OCI-LY7 (cell line): ENCODE results near the gene PHF10. TPM values are rescaled to one million over a fixed set of nuclear protein-coding genes. Genes with fewer than 3 reads are reported as not detected.

Experiments used
- BruUV-seq: library from RNA; stranded (reverse); fragments of 400-500 nt; replicated peaks from 2 replicates; lab custom pipeline; 2021; lab: Mats Ljungman, UMichigan
- CTCF ChIA-PET: fragments of 300-600 bp; sonication (Branson Sonifier 250); formaldehyde crosslinking; loops from one replicate; lab custom pipeline; 2022; ENCODE audit warnings: antibody characterized with exemption; ENCODE audit not compliant: unreplicated experiment; lab: Charles Lee
- POLR2A ChIA-PET: fragments of 300-600 bp; sonication (Branson Sonifier 250); formaldehyde crosslinking; loops from one replicate; lab custom pipeline; 2022; ENCODE audit warnings: antibody characterized with exemption; lab: Charles Lee
- DNase-seq: peaks from one replicate; pipeline ENCODE4 v3.0.0-alpha.2; 2015; ENCODE audit warnings: low spot score
- H2AFZ ChIP-seq: fragments of 200-600 bp; sonication (generic), shearing (Covaris generic); 2 replicates; pipeline ENCODE4 v1.6.1; 2014; ENCODE audit warnings: mild to moderate bottlenecking, antibody characterized with exemption, low read length, moderate library complexity
- H3K27ac ChIP-seq: fragments of 200-600 bp; sonication (generic); 2 replicates; pipeline ENCODE4 v1.5.1; 2014; ENCODE audit warnings: mixed run types, low read depth, mild to moderate bottlenecking, moderate library complexity, low read length, inconsistent platforms; ENCODE audit not compliant: poor library complexity, severe bottlenecking
- H3K36me3 ChIP-seq: fragments of 200-600 bp; sonication (generic); 2 replicates; pipeline ENCODE4 v1.6.1; 2014; ENCODE audit warnings: mild to moderate bottlenecking, antibody characterized with exemption, low read length, moderate library complexity, mixed read lengths; ENCODE audit not compliant: insufficient read depth
- H3K4me1 ChIP-seq: fragments of 200-600 bp; sonication (generic); 2 replicates; pipeline ENCODE4 v1.5.1; 2014; ENCODE audit warnings: mild to moderate bottlenecking, low read length; ENCODE audit not compliant: insufficient read depth, poor library complexity, severe bottlenecking
- H3K4me2 ChIP-seq: fragments of 200-600 bp; sonication (generic); 2 replicates; pipeline ENCODE4 v1.6.1; 2014; ENCODE audit warnings: mild to moderate bottlenecking, low read length
- H3K4me3 ChIP-seq: fragments of 200-600 bp; sonication (generic); 2 replicates; pipeline ENCODE4 v1.5.1; 2014; ENCODE audit warnings: mild to moderate bottlenecking, low read depth, low read length; ENCODE audit not compliant: poor library complexity, severe bottlenecking
- H3K79me2 ChIP-seq: fragments of 200-600 bp; sonication (generic); 2 replicates; pipeline ENCODE4 v1.6.1; 2016; ENCODE audit warnings: low read depth, mild to moderate bottlenecking, low read length, moderate library complexity, mixed read lengths; ENCODE audit not compliant: insufficient read depth
- H3K9me2 ChIP-seq: fragments of 200-600 bp; sonication (generic); 2 replicates; pipeline ENCODE4 v1.6.1; 2016; ENCODE audit warnings: mild to moderate bottlenecking, low read length, mixed read lengths; ENCODE audit not compliant: insufficient read depth
- H3K9me3 ChIP-seq: fragments of 200-600 bp; sonication (generic); 2 replicates; pipeline ENCODE4 v1.6.1; 2014; ENCODE audit warnings: mild to moderate bottlenecking, mixed run types, low read length, mixed read lengths
- H4K20me1 ChIP-seq: fragments of 200-600 bp; sonication (generic); 2 replicates; pipeline ENCODE4 v1.6.1; 2014; ENCODE audit warnings: mild to moderate bottlenecking, antibody characterized with exemption, low read length, moderate library complexity, mixed read lengths; ENCODE audit not compliant: insufficient read depth
- CTCF ChIP-seq: fragments of 200-600 bp; sonication (generic); conservative IDR thresholded peaks from 2 replicates; pipeline ENCODE4 v1.5.1; 2014; ENCODE audit warnings: mild to moderate bottlenecking, antibody characterized with exemption, low read length, moderate library complexity, mixed read lengths
- EZH2phosphoT487 ChIP-seq: fragments of 200-600 bp; sonication (generic); IDR thresholded peaks from 2 replicates; pipeline ENCODE4 v1.6.1; 2018; ENCODE audit warnings: low read depth, borderline replicate concordance, mild to moderate bottlenecking, mixed run types, antibody characterized with exemption, low read length, moderate library complexity, mixed read lengths
- intact Hi-C: fragments of 100-400 bp; cut with micrococcal nuclease; formaldehyde crosslinking; loops from one replicate; pipeline ENCODE4 v1.10.0; 2022; ENCODE audit not compliant: unreplicated experiment
- total RNA-seq, 2 experiments: library from RNA; depleted of rRNA in 1 of 2; stranded (reverse); fragments of >200 nt in 1 of 2; shearing (Covaris generic) in 1 of 2; gene quantifications; 2 replicates each; pipeline ENCODE4 v1.2.3, GENCODE V29; 2014 to 2022

The PHF10 gene
- total RNA-seq, 2 experiments from 2014 or later: 42.5 to 74.1 TPM

GRCh38 chr6:169720207-169720855 lies 4.0 kb downstream of the PHF10 start:
- Histone ChIP-seq H3K9me2 (no peaks in the 10 kb centered on the region), H4K20me1 (peaks cover 22% of the 10 kb centered on the region), H3K79me2 (peaks cover 66% of the 10 kb centered on the region), H3K9me3 (no peaks in the 10 kb centered on the region), H3K27ac (no peak overlapping the region), H2AFZ (no peak overlapping the region), H3K36me3 (peaks cover 48% of the 10 kb centered on the region), H3K4me2 (no peak overlapping the region), H3K4me1 (peaks cover 20% of the 10 kb centered on the region), H3K4me3 (no peak overlapping the region)
- BruUV-seq: no TSS peak
- DNase-seq: no peak
- peak; percentile 51 for TF ChIP-seq CTCF
- TF ChIP-seq EZH2phosphoT487: no peak
- POLR2A ChIA-PET: interaction anchor here (3.5 to 4.0 kb wide), 2 partner anchors 11 to 15 kb away, joined by 23 to 28 read pairs; no protein-coding TSS in a partner anchor
- intact Hi-C loops: no loop called here
- CTCF ChIA-PET: no interaction called here

- intact Hi-C loops: no loop called here
- Histone ChIP-seq H3K4me3 (no peak overlapping the region), H3K36me3 (peaks cover 60% of the 10 kb centered on the region), H3K9me2 (no peaks in the 10 kb centered on the region), H4K20me1 (peaks cover 22% of the 10 kb centered on the region), H3K4me2 (no peak overlapping the region), H3K4me1 (peaks cover 15% of the 10 kb centered on the region), H3K27ac (no peak overlapping the region), H3K79me2 (peaks cover 66% of the 10 kb centered on the region), H3K9me3 (no peaks in the 10 kb centered on the region), H2AFZ (no peak overlapping the region)
- TF ChIP-seq EZH2phosphoT487: no peak
- TF ChIP-seq CTCF: no peak
- ChIA-PET CTCF (no interaction called here), POLR2A (interaction anchor here (1.4 to 4.0 kb wide), 3 partner anchors 10 to 54 kb away, joined by 3 to 28 read pairs (median 23); no protein-coding TSS in a partner anchor)
- no peak for DNase-seq
- BruUV-seq: no TSS peak
Measured at GRCh38 chr6:169719117-169719516, 5.2 kb downstream of the PHF10 start.

- intact Hi-C loops: no loop called here
- peaks cover 29% of the 10 kb centered on the region for H3K79me2 ChIP-seq
Measured at GRCh38 chr6:169714595-169714994, 9.7 kb downstream of the PHF10 start.

More at GRCh38 chr6:169714595-169714994, 9.7 kb downstream of the PHF10 start:
- peaks cover 8% of the 10 kb centered on the region; the same call in 1 of the 2 replicates for H4K20me1 ChIP-seq
- no peak for TF ChIP-seq EZH2phosphoT487
- TF ChIP-seq CTCF: no peak
- no peak overlapping the region for H3K27ac ChIP-seq
- DNase-seq: no peak
- peaks cover 92% of the 10 kb centered on the region for H3K36me3 ChIP-seq
- no peak overlapping the region for H3K4me2 ChIP-seq
- H3K9me2 ChIP-seq: no peaks in the 10 kb centered on the region
- no TSS peak for BruUV-seq
- H3K4me1 ChIP-seq: peaks cover 6% of the 10 kb centered on the region
- ChIA-PET POLR2A (interaction anchor here (0.8 to 1.7 kb wide), 3 partner anchors 10 to 601 kb away, joined by 3 to 6 read pairs (median 5); no protein-coding TSS in a partner anchor), CTCF (no interaction called here)
- H3K9me3 ChIP-seq: no peaks in the 10 kb centered on the region
- no peak overlapping the region for H3K4me3 ChIP-seq
- H2AFZ ChIP-seq: no peak overlapping the region
